GM11168 (cell line): ENCODE results near the gene MAGED4.
"Not testable (repeated sequence)": the region's sequence is repeated elsewhere in the genome, so short reads cannot be mapped to it uniquely, and the experiment has no call there.

Experiments used
- in situ Hi-C: fragments of 300-500 bp; cut with MboI; formaldehyde crosslinking; loops from one replicate; pipeline ENCODE4 v1.12.0; 2022; ENCODE audit warnings: low sequenced_read_pairs; ENCODE audit not compliant: unreplicated experiment

MAGED4 gene

GRCh38 chrX:52184440-52185077, at the start of gene MAGED4:
MAGED4 (plus strand) TSS chrX:52184888; CDS start chrX:52185923, 1,035 bp downstream.
- in situ Hi-C loops: not testable (repeated sequence)

- in situ Hi-C loops: no loop called here
These were observed 45.7 kb upstream of the MAGED4 start for GRCh38 chrX:52138830-52139544.

- in situ Hi-C loops: no loop called here
These were observed 45.2 kb upstream of the MAGED4 start for GRCh38 chrX:52139545-52139895.

- in situ Hi-C loops: no loop called here
These were observed 44.7 kb upstream of the MAGED4 start for GRCh38 chrX:52140020-52140419.

- in situ Hi-C loops: not testable (repeated sequence)
These were observed 34.0 kb upstream of the MAGED4 start for GRCh38 chrX:52150667-52151066.

GRCh38 chrX:52160140-52160539, 24.5 kb upstream of the MAGED4 start:
- in situ Hi-C loops: not testable (repeated sequence)

GRCh38 chrX:52166840-52167239, 17.8 kb upstream of the MAGED4 start:
- in situ Hi-C loops: no loop called here

GRCh38 chrX:52171055-52171454, 13.6 kb upstream of the MAGED4 start:
- in situ Hi-C loops: not testable (repeated sequence)

- in situ Hi-C loops: not testable (repeated sequence)
These were observed 378 bp downstream of the MAGED4 start for GRCh38 chrX:52185078-52185453.

- in situ Hi-C loops: not testable (repeated sequence)
These were observed 26.7 kb downstream of the MAGED4 start for GRCh38 chrX:52211405-52211804.

GRCh38 chrX:52213276-52213675, 28.6 kb downstream of the MAGED4 start:
- in situ Hi-C loops: no loop called here

- in situ Hi-C loops: no loop called here
These were observed 31.9 kb downstream of the MAGED4 start for GRCh38 chrX:52216541-52216940.

- in situ Hi-C loops: no loop called here
These were observed 32.9 kb downstream of the MAGED4 start for GRCh38 chrX:52217494-52218160.

GRCh38 chrX:52220936-52221335, 36.2 kb downstream of the MAGED4 start:
- in situ Hi-C loops: no loop called here
